ENCODE measurements around the gene MTIF2. TPM values are rescaled to one million over a fixed set of nuclear protein-coding genes. Genes with fewer than 3 reads are reported as not detected.

The MTIF2 gene, protein sequence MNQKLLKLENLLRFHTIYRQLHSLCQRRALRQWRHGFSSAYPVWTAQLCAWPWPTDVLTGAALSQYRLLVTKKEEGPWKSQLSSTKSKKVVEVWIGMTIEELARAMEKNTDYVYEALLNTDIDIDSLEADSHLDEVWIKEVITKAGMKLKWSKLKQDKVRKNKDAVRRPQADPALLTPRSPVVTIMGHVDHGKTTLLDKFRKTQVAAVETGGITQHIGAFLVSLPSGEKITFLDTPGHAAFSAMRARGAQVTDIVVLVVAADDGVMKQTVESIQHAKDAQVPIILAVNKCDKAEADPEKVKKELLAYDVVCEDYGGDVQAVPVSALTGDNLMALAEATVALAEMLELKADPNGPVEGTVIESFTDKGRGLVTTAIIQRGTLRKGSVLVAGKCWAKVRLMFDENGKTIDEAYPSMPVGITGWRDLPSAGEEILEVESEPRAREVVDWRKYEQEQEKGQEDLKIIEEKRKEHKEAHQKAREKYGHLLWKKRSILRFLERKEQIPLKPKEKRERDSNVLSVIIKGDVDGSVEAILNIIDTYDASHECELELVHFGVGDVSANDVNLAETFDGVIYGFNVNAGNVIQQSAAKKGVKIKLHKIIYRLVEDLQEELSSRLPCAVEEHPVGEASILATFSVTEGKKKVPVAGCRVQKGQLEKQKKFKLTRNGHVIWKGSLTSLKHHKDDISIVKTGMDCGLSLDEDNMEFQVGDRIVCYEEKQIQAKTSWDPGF
- total RNA-seq, result 81.7 and 101 TPM in 2 replicates

DNA sequence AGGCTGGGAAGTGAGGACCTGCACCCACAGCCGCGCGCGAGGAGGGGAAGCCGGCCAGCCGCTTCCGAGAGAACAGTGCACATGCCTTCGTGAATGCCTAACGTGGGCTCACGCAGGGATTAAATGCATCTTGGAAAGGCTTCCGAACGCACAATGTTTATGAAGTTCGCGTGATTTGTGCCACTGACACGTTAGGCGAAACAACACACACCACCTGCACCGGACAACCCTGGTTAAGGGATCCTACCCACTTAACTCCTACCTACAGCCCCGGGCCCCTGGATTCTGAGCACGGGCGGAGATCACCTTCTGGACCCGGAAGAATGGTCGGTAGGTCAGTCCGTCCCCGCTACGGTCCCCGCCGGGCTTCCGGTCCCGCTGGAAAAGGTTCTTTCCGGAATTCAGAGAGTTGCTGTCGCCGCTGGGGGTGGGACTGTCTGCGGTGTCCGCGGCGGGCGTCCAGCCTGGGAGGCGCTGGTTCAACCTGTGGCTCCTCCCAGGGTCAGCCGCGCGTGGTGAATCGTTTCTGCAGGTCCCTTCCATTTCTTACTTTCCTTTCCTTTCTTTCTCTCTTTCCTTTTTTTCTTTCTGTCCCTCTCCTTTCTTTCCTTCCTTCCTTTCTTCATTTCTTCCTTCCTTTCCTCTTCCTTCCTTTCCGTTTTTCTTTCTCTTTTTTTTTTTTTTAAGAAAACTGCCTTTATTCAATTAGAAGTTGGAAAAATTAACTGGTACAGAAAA, at the start of gene MTIF2:
Gene MTIF2, minus strand, starts transcription at position 325 of the 738 bp plus-strand sequence. CDS start 5,373 bp downstream, outside the sequence.

DNA sequence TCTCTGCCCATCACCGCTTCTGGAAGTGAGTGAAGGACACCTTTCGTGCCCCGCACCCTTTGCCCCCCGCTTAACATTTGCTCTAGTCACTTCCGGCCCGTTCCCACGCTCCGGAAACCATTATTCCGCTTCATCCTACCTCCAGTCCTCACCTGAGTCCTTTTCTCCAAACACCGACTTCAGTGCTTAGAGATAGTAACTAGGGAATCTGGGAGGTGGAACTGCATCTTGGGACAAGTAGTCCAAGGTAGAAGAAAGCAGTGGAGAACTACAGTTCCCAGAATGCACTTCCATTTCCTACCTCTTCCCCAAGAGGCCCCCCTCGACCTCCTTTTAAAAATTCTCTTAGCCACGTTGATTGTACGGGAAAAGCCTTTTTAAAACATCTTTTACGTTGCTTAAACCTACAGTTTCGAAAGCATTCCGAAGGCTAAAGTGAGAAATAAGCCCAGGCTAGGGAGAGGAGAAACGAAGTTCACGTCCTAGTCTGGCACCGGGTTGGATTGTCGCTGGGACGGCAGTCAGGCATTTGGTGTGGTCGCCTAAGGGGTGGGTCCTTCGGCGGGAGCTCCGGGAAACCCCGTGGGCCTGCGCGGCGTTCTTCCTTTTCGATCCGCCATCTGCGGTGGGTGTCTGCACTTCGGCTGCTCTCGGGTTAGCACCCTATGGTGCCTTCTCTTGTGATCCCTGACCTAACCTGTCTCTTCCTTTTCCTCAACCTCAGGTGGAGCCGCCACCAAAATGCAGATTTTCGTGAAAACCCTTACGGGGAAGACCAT, 36.8 kb downstream of the MTIF2 start, which contains the start of the genes CLHC1 and RPS27A:
Gene CLHC1, minus strand, starts transcription at position 210 of the 779 bp plus-strand sequence. CDS start 9,882 bp downstream, outside the sequence.
Gene RPS27A, plus strand, starts transcription at position 605 of the 779 bp plus-strand sequence. Its CDS starts 137 bp downstream, at position 742.

Other genes with a start within 250 kb of the MTIF2 start
- gene RTN4, start 218.8 kb downstream of the MTIF2 start, total RNA-seq, result 136 and 410 TPM in 2 replicates
- 9.6 and 20.1 TPM in 2 replicates for gene CLHC1, start 36.9 kb downstream of the MTIF2 start, total RNA-seq
- gene RPS27A, start 36.5 kb downstream of the MTIF2 start, total RNA-seq, result 580 and 1,143 TPM in 2 replicates
- gene CCDC88A, start 150.6 kb upstream of the MTIF2 start, total RNA-seq, result 20.5 and 23.5 TPM in 2 replicates